ENCODE data around the gene CARS1.
"Not testable (repeated sequence)": the region's sequence is repeated elsewhere in the genome, so short reads cannot be mapped to it uniquely, and the experiment has no call there.

The CARS1 gene

DNA sequence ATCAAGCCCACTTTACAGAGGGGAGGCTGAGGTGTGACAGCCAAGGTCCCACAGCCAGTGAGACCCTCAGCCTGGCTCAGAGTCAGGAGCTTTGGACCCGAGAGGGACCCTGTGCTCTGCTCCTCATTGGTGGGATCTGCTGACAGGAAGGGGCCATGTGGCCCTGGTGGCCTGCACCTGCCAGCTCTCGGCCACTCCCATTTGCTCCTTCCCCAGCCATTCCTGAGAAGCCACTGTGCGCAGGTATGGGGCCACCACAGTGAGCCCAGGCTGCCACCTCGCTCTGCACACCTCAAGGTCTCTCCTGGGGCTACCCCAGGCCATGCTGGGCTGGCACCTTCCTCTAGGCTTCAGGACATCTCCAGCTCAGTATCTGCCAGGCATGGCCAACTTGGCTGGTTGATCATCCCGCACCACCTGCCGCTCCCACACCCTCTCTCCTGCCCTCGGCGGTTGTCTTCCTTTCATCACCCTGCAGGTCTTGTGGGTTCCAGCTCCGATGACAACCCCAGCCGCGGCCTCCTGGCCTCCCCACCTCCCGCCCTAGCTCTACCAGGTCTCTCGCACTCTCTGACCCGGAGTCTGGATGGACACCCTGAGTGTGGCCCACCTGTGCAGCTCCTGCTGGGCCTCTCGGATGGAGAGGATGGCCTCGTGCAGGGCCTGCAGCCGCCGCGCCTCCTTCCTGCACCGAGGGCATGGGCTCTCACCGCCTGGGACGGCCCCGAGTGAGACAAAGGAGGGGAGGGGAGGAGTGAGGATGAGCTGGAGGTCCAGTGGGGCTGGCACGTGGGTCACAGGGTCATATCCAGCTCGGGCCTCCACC is 32.2 kb upstream of the CARS1 start:
- DNase-seq, result no peak

DNA sequence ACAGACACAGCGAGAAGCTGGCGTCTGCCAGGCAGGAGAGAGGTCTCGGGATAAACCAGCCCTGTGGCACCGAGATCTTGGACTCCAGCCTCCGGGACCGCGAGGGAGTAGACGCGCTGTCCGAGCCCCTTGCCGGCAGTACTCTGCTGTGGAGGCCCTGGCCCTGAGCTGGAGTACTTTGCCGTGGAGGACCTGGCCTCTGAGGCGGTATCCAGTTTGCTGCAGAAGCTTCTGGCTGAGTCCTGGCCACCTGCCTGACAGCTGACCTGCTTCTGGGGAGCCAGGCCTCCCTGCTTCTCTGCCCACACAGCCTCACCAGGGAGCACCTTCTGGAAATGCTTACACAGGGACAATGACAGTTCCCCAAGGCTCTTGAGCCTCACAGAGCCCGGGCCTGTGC is 31.6 kb upstream of the CARS1 start:
- DNase-seq, result no peak

DNA sequence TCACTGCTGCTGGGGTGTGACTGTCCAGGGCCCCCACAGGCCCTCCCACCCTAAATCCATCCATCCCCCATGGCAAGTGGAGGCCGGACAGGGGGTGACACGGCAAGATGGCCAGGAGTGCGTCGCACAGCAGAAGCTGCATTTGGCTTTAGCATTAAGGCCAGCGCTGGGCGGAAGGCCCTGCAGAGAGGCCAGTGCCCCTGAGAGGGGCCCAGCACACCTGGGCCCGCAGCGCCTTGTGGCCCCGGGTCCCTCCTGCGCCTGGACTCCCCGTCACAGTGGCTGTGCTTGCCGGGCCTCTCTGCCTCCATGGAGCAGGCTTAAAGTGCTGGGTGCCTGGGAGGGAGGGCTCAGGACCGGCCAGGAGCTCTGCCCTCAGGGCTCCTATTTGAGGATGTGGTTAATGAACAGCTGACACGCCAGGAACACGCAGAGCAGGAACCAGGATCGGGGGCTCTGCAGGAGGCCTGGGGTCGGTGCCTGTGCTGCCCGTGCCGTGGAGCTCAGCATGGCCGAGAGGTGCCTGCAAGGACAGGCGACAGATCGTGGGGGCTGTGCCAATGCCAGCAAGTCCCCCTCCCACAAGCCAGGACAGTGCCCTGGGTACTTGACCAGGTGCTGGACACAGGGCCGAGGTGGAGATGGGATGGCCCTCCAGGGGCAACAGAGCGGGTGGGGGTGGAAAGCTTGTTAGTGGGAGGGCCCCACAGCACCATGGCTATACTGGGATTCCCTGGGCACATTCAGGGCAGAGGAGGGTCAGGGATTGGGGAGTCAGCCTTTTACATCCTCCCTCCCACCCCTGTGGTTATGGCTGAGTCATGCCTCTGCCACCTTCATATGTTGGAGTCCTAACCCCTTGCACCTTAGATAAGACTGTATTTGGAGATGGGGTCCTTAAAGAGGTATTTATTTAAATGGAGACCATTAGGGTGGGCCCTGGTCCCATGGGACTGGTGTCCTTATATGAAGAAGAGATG is 30.9 kb upstream of the CARS1 start:
- no peak for DNase-seq

DNA sequence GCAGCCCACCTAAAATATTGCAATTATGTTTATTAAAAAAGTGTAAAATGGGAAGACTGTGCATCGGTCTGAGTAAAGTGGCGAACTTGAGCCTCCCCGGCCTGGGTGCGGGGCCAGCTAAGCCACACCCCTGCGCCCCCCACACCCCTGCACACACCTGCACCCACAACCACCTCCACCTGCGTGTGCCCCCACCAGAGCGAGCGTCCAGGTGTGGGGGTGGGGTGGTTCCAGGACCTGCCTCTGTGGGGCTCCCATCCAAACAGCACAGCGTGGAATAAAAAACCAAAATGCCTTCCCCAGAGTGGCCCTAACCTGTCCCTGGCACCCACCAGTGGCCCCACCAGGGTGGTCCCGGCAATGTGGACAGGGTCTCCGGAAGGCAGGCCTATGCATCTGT is 30.1 kb upstream of the CARS1 start:
- DNase-seq, result no peak

DNA sequence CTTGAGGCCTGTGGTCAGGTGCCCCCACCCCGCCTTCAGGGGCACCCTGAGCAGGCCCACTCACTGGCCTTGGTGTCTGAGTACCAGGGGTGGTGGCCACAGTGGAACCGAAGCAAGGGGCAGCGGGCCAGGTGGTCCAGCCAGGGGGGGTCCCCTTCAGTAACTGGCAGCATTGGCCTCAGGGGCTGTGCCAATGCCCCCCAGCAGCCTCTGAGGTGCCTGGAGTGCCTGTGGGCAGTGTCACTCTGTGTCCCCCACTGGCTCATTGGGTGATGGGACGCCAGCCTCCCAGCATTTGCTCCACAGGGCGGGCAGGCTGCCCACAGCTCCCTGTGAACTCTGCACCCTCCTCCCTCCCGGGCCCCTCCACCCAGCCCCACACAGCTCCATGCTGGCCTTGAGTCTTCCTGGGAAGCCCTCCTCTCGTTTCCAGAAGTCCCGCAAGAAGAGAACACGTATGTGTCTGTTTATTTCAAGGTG is 29.5 kb upstream of the CARS1 start:
- DNase-seq, result no peak

DNA sequence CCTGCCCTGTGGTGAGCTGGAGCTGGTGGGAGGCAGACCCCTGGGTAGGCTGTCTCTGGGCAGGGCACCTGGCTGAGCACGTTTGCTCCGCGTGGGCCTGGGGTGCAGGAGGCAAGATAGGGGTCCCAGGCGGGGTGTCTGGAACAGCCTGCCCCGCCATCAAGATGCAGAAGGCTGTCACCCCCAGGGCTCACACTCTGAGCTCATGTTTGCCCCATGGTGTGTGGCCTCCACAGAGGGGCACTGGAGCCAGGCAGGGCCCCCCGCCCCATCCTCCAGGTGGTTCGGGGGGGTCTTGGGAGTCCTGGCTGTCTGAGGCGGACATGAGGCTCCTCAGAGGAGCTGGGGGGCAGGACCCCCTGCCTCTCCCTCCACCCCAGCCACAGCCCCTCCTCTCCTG is 28.9 kb upstream of the CARS1 start:
- DNase-seq, result no peak

DNA sequence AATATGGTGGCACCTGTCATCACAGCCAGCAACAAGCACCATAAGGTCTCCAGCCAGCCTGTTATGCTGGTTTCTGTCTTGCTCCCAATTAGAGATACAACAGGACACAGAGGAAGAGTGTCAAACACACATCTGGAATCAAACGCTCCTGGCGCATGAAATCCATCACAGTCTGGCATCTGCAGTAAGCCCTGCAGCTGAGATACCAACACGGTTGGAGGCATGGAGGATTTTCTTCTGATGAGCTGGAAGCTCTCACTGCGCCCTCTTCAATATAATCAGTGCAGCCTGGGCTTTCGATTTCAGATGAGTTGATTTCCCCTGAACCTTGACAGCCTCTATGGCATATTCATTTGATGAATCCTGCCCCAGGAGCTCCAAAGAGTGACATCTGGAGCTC is 27.8 kb upstream of the CARS1 start:
- no peak for DNase-seq

DNA sequence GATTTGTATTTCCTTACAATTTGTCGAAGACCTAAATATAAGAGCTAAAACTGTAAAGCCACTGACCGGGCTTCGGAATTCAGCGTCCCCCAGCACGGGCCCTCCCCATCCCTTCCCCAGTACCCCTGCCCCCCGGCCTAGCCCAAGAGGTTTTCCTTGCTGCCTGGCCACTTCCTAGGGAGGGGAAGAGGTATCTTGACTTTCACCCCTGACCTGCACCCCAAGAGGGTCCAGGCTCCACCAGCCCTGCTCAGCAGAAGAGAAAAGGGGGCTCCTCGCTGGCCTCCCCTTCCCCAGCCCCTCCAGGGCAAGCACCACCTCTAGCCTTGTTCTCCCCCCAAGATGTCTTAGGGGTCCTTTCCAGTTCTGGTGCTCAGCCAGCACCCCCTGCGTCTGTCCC is 26.1 kb upstream of the CARS1 start:
- DNase-seq, result no peak

DNA sequence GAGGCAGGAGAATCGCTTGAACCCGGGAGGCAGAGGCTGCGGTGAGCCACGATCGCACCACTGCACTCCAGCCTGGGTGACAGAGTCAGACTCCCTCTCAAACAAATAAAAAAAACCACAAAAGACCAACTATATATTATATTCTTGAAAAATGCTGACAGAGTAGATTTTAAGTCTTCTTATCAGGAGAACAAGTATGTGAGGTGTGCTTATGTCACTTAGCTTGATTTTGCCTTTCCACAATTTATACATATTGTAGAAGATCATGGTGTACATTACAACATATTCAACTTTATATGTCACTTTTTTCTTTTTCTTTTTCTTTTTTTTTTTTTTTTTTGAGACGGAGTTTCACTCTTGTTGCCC is 24.1 kb upstream of the CARS1 start:
- DNase-seq, result no peak

DNA sequence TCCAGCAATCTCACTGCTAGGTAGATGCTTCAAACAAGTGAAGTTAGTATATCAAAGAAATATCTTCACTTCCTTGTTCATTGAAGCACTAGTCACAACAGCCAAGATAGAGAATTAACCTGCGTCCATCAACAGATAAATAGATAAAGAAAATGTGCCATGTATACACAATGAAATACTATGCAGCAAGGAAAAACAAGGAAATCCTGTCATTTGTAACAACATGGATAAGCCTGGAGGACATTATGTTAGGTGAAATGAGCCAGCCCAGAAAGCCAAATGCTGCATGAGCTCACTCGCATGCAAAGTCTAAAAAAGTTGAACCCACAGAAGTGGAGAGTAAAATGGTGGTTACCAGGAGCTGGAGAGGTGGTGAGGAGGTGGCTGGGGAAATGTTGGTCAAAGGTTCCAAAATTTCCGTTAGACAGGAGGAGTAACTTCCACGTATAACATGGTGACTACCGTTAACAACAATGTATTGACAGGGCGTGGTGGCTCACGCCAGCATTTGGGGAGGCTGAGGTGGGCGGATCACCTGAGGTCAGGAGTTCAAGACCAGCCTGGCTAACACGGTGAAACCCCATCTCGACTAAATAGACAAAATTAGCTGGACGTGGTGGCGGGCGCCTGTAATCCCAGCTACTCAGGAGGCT is 23.6 kb upstream of the CARS1 start:
- DNase-seq, result no peak

DNA sequence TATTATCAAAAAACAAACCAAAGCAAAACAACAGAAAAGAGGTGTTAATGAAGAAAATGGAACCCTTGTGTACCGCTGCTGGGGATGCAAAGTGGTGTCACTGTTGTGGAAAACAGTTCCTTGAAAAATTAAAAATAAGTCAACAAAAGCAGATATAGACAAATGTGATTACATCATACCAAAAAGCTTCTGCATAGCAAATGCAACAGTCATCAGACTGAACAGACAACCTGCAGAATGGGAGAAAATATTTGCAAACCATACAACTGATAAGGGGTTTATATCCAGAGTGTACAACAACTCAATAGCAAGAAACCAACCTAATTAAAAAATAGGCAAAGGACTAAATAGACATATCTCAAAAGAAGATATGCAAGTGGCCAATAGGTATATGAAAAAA is 22.9 kb upstream of the CARS1 start:
- DNase-seq, result no peak

DNA sequence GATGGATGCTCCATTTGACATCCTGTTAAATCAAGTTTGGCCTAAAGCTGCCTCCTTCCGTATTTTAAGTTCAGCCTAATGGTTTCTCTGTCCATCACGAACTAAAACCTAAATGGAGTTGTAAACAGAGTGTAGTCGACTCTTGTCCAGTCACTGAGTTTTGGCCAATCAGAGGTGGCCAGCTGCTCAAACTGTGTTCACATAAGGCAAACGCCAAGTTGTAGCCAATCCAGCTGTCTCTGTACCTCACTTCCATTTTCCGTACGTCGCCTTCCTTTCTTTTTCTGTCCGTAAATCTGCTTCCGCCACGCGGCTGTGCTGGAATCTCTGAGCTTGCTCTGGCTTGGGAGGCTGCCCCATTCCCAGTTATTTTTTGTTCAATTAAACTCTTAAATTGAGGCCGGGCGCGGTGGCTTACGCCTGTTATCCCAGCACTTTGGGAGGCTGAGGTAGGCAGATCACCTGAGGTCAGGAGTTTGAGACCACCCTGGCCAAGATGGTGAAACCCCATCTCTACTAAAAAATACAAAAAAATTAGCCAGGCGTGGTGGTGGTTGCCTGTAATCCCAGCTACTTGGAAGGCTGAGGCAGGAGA is 20.7 kb upstream of the CARS1 start:
- DNase-seq, result no peak

DNA sequence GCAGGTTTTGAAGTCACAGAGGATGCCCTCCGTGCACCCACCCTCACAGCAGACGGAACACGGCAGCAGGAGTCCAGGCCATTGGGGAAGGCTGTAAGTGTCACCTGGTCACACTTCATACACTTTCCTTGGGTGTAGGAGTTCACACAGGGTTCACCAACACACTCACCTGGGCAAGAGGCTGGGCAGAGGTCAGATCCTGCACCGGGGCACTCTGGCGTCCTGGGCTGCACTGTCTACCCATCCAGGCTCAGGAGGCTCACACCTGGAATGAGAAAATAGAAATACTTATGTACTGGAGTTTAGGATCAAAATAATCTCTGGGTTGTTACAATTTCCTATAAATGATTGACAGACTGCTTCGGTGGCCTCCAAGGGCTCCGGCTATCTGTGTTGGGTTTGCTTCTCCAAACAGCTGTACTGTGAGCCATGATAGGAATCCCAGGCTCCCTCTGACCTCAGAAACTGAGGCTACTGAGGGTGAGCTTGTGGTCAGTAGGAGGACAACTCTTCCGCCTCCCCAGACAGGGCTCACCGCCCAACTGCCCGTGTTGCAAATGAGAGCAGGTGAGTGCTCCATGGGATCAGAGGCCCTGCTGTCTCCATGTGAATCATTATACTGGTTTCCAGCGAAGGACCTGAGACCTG is 20.1 kb upstream of the CARS1 start:
- no peak for DNase-seq

DNA sequence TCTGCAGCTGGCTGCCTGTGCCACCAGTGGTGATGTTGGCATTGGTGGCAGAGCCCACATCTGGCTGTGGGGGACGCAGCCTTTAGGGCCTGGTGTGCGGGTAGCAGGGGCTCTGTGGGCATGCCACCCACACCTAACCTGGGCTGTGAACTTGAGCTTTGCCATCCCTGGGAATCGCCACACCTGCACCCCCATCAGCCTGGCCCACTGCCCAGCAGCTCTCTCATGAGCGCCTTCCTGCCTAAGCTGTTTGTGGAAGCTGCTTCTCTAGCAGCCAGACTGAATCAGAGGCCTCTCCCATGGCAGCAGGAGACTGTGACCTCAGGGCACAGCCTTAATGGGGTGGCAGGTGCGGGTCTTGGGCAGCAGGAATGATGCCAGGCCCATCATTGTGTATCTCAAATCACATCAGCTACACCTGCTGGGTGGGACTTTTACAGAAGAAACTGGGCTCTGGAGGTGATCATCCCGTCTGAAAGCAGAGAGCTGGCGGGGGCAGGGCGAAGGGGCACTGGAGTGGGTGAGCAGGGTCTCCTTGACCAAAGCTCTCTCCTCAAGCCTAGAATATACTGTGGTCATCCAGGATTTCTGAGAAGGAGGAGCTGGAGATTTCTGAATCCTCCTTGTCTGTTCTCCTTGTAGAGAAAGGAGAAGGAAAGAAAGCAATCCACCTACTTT is 17.8 kb upstream of the CARS1 start:
- DNase-seq, result no peak

DNA sequence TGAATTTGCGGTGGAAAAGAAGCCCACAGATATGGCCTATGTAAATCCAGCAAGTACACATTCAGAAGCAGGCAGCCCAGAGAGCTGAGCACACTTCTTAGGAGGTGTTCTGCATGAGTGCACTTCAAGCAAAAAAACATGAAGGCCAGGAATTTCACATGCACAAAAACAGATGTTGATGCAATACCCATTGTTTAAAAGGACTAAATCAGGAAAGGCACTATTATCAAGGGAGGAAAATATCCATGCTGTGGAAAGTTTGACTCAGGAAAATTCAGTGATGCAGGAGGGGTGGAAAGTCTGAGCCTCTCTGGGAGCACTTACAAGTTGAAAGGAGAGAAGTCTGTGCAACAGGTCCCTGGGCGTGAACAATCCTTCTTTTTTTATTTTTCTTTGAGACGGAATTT is 15.8 kb upstream of the CARS1 start:
- no peak for DNase-seq

DNA sequence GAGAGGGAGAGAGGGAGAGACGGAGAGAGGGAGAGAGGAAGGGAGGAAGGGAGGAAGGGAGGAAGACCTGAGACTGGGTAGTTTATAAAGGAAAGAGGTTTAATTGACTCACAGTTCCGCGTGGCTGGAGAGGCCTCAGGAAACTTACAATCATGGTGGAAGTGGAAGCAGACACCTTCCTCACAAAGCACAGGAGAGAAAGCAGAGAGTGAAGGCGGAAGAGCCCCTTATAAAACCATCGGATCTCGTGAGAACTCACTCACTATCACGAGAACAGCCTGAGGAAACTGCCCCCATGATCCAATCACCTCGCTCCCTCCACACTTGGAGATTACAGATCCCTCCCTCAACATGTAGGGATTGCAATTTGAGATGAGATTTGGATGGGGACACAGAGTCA is 12.2 kb upstream of the CARS1 start:
- no peak for DNase-seq

DNA sequence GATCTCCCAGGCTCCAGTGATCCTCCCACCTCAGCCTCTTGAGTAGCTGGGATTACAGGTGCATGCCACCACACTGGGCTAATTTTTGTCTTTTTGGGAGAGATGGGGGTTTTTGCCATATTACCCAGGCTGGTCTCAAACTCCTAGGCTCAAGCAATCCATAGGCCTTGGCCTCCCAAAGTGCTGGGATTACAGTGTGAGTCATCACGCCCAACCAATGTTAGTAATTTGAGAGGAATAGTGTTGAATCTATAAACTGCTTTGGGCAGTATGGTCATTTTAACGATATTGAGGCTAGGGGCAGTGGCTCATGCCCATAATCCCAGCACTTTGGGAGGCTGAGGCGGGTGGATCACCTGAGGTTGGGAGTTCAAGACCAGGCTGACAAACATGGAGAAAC is 9.1 kb upstream of the CARS1 start:
- not testable (repeated sequence) for DNase-seq

DNA sequence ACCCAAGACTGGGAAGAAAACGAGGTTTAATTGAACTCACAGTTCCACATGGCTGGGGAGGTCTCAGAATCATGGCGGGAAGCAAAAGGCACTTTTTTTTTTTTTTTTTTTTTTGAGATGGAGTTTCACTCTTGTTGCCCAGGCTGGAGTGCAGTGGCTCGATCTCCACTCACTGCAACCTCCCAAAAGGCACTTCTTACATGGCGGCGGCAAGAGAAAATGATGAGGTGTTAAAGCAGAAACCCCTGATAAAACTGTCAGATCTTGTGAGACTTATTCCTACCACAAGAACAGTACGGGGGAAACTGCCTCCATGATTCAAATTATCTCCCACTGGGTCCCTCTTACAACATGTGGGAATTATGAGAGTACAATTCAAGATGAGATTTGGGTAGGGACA is 7.5 kb upstream of the CARS1 start:
- not testable (repeated sequence) for DNase-seq

DNA sequence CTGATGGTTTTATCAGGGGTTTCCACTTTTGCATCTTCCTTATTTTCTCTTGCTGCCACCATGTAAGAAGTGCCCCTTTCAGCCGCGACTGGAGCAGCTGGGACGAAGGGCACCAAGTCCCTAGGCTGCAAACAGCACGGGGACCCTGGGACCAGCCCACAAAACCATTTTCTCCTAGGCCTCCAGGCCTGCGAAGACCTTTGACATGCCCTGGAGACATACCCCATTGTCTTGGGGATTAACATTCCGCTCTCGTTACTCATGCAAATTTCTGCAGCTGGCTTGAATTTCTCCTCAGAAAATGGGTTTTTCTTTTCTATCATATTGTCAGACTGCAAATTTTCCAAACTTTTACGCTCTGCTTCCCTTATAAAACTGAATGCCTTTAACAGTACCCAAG is 6.7 kb upstream of the CARS1 start:
- not testable (repeated sequence) for DNase-seq

DNA sequence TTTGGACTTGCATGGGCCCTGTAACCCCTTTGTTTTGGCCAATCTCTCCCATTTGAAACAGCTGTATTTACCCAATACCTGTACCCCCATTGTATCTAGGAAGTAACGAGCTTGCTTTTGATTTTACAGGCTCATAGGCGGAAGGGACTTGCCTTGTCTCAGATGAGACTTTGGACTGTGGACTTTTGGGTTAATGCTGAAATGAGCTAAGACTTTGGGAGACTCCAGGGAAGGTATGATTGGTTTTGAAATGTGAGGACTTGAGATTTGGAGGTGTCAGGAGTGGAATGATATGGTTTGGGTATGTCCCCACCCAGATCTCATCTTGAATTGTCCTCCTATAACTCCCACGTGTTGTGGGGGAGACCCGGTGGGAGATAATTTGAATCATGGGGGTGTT is 6.2 kb upstream of the CARS1 start:
- DNase-seq, result not testable (repeated sequence)

DNA sequence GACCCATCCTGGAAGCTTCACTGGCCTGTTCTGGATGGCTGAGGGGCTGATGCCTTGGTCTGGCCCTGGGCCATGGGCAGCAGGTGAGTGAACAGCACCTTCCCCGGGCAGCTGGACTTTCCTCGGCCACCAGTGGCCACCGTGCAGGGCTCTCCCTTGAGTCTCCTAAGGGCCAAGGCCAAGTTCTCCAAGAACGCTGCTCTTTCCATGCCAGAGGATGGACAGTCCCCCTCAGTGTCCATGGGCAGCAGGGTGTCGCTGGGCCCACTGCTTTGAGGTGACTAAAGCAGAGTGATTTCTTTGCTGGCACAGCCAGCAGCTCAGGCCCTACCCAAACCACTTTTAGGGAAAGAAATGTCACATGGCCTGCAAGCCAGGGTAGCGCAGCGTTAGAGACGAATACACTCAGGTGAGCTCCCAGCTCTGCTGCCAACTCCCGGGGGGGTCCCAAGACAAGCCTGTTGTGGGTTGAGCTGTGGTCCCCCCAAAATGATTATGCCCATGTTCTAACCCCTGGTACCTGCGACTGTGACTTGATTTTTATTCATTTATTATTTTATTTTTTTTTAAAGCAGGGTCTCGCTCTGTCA is 3.3 kb upstream of the CARS1 start:
- no peak for DNase-seq

Measured in activated T-cell treated with anti-CD3 and anti-CD28 coated beads, Interleukin-2, amount 50 U/mL, for 48 hours (primary cell).